GM18861 (cell line): ENCODE data around the gene SOX13.
"Not testable (repeated sequence)": the region's sequence is repeated elsewhere in the genome, so short reads cannot be mapped to it uniquely, and the experiment has no call there.

Source experiments
- ATAC-seq: cut with Tn5 transposase; IDR thresholded peaks from one replicate; pipeline ENCODE4 v1.9.1; 2021; ENCODE audit not compliant: unreplicated experiment

SOX13 gene

GRCh38 chr1:204085876-204086275 is 13.0 kb downstream of the SOX13 start:
- no peak for ATAC-seq

GRCh38 chr1:204087181-204087892 is 14.4 kb downstream of the SOX13 start:
- no peak for ATAC-seq

GRCh38 chr1:204087893-204088528 is 15.1 kb downstream of the SOX13 start:
- ATAC-seq: no peak

GRCh38 chr1:204088596-204088995 is 15.7 kb downstream of the SOX13 start:
- ATAC-seq: no peak

GRCh38 chr1:204089044-204089751 is 16.3 kb downstream of the SOX13 start:
- ATAC-seq: no peak

- not testable (repeated sequence) for ATAC-seq
Measured at GRCh38 chr1:204090132-204090531, 17.2 kb downstream of the SOX13 start.

GRCh38 chr1:204091066-204091465 is 18.2 kb downstream of the SOX13 start:
- no peak for ATAC-seq

GRCh38 chr1:204091787-204092312 is 18.9 kb downstream of the SOX13 start:
- no peak for ATAC-seq

- ATAC-seq: no peak
Measured at GRCh38 chr1:204092632-204093420, 19.9 kb downstream of the SOX13 start.

- ATAC-seq: no peak
Measured at GRCh38 chr1:204093421-204093717, 20.5 kb downstream of the SOX13 start.

- ATAC-seq: no peak
Measured at GRCh38 chr1:204093781-204094180, 20.9 kb downstream of the SOX13 start.

GRCh38 chr1:204094313-204094729 is 21.4 kb downstream of the SOX13 start:
- no peak for ATAC-seq

- ATAC-seq: no peak
Measured at GRCh38 chr1:204094856-204095634, 22.1 kb downstream of the SOX13 start.

GRCh38 chr1:204096931-204097330 is 24.0 kb downstream of the SOX13 start:
- ATAC-seq: no peak

GRCh38 chr1:204098683-204099082 is 25.8 kb downstream of the SOX13 start:
- no peak for ATAC-seq

- not testable (repeated sequence) for ATAC-seq
Measured at GRCh38 chr1:204099754-204100153, 26.8 kb downstream of the SOX13 start.

GRCh38 chr1:204102029-204102611 is 29.2 kb downstream of the SOX13 start:
- no peak for ATAC-seq

GRCh38 chr1:204102739-204103430 is 30.0 kb downstream of the SOX13 start:
- no peak for ATAC-seq

GRCh38 chr1:204103431-204103741 is 30.5 kb downstream of the SOX13 start:
- ATAC-seq: no peak
